Fibroblast of mammary gland (primary cell): Measurements from ENCODE around the gene USP25.

Experiments used
- DNase-seq: peaks from one replicate; pipeline ENCODE4 v3.0.0-alpha.2; 2010; ENCODE audit warnings: low read depth
- H3K4me3 ChIP-seq: 2 replicates; pipeline ENCODE4 v1.5.1; 2011; ENCODE audit warnings: low read depth, mild to moderate bottlenecking, low read length, moderate library complexity; ENCODE audit not compliant: control insufficient read depth
- CTCF ChIP-seq: conservative IDR thresholded peaks from 2 replicates; pipeline ENCODE4 v1.5.1; 2011; ENCODE audit warnings: low read depth, low read length, inconsistent platforms; ENCODE audit not compliant: control insufficient read depth, insufficient read depth

The USP25 gene

GRCh38 chr21:15870819-15871218 is 141.0 kb downstream of the USP25 start:
- DNase-seq, result no peak
- no peak for TF ChIP-seq CTCF
- no peak overlapping the region for H3K4me3 ChIP-seq

- H3K4me3 ChIP-seq, result no peak overlapping the region
- no peak for TF ChIP-seq CTCF
- DNase-seq, result no peak
Measured at GRCh38 chr21:15872236-15872635, 142.5 kb downstream of the USP25 start.

- TF ChIP-seq CTCF, result no peak
- no peak for DNase-seq
- H3K4me3 ChIP-seq, result no peak overlapping the region
Measured at GRCh38 chr21:15874615-15875014, 144.8 kb downstream of the USP25 start.

- TF ChIP-seq CTCF, result no peak
- no peak for DNase-seq
- no peak overlapping the region for H3K4me3 ChIP-seq
Measured at GRCh38 chr21:15875286-15875685, 145.5 kb downstream of the USP25 start.

GRCh38 chr21:15893902-15894301 is 164.1 kb downstream of the USP25 start:
- no peak for DNase-seq
- no peak for TF ChIP-seq CTCF
- H3K4me3 ChIP-seq, result no peak overlapping the region

GRCh38 chr21:15894596-15894995 is 164.8 kb downstream of the USP25 start:
- peak; percentile 48 for TF ChIP-seq CTCF
- no peak overlapping the region for H3K4me3 ChIP-seq
- peak; percentile 51 for DNase-seq

GRCh38 chr21:15895142-15896106 is 165.6 kb downstream of the USP25 start:
- peak; percentile 15 for DNase-seq
- no peak for TF ChIP-seq CTCF
- H3K4me3 ChIP-seq, result no peak overlapping the region
